Measurements from ENCODE around the gene SFRP4.

Gene SFRP4

DNA sequence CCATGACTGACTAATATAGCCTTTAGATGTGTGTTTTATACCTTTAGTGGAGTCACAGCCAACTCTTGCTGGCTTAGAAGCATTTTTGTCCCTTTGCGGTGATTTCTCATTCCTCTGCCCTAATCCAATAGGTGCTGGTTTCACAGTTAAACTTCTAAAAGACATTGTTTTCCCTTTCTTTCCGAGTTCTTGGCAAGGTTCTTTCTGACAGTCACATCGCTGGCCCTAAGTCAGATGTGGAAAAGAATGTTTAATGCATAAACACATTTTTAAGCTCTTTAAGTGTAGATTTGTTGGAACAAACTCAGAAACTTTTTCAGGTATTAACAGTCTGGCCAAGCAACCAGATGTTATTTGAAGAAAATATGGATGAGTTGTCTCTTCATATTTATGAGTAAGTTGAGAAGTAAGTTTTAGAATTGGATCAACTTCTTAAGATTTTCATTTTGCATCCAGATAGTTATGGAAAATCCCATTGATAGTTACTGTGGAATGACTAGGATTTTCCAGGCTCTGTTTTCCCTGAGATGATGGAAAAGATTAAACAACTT lies 7.9 kb upstream of the SFRP4 start:
- DNase-seq (ENCODE audit: low spot score): no peak

DNA sequence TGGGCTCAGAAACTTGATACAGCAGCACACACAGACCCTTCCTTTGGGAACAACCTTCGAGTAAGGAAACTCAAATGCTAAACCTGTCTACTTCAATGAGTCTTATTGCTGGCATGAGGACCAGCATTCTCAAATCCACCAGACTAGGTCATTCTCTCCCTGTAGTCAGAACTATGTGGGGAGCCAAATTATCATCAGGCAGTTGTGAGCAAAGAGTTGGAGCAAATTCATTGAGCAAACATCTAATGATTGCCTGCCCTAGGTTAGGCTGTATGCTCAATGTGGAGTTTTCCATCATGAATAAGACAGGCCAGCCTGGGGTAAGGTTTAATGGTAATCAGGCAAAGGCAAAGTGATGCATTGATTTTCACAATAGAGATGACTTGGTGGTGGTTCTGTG lies 7.4 kb upstream of the SFRP4 start:
- no peak for DNase-seq (ENCODE audit: low spot score)

DNA sequence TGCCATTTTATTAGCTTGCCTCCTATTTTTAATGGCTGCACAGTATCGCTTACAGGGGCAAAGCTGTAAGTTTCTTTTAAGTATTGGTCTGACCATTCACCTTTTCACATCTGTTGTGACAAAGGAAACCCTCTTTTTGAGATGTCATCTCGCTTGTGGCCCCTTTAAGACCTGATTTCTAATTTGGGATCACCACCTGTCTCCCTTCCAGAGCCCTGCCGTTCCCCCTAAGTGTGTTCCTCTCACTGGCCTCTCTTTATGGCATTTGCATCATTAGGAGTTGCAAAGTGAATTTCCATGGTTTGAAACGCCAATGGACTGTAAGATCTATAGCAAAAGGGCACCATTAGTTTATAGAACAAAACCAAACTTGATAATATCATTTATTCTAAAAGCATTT lies 5.3 kb upstream of the SFRP4 start:
- DNase-seq (ENCODE audit: low spot score): peak; percentile 15

DNA sequence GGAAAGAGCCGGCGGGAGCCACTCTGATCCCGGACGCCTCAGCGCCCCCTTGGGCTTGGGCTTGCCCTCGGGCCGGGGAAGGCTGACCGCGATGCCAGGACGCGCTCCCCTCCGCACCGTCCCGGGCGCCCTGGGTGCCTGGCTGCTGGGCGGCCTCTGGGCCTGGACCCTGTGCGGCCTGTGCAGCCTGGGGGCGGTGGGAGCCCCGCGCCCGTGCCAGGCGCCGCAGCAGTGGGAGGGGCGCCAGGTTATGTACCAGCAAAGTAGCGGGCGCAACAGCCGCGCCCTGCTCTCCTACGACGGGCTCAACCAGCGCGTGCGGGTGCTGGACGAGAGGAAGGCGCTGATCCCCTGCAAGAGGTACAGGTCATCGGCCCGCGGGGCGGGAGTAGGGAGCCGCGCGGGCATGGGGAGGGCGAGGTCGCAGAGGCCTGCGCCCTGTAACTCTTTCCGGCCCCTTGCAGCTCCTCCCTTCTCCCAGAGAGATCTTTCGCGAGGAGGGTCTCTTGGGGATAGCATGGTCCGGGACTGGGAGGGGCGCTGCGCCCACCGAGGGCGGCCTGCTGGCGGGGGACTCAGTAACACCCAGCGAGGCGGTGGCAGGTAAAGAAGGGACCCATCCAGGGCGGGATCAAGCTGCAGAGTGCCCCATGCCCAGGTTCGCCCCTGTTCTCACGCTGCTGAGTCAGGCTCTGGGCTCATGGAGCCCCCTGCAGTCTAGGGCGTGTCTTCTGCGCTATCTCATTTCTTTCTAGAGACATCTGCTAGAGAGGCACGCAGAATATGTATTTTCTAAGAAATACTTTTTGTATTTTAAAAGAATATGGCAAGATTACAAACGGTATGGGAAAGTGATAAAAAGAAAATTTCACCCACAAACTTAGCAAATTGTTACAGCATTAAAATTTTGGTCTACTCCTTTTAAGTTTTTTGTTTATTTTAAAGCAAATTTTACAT lies 4.5 kb upstream of the SFRP4 start:
- DNase-seq (ENCODE audit: low spot score): peak; percentile 61

DNA sequence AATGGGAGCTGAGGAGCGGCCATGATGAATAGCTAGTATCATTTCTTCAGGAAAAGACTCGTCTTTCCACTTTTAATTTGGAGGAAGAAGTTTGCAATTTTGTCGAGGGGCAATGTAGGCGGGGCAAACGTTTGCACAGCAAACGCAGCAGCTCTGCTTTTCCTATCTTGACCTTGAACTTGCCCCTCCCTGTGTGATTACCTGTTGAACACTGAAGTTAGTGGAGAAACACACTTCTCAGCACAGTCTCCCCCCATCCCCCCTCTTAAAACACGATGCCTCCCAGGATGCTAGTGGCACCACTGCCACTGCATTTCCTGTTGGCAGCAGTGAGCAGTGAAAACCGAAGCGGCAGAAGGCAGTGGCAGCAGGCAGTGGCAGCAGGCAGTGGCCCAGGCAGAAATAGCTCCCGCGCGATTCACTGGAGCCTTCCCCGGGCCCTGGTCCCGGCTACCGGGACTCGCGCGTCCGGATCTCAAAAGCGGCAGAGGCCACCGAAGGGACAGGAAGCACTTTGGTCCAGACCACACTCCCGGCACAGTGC lies 3.8 kb upstream of the SFRP4 start, which contains the start of gene EPDR1:
TSS of gene EPDR1 (plus strand) at position 336 of the 544 bp plus-strand sequence. CDS start 300 bp downstream, outside the sequence.
- no peak for DNase-seq (ENCODE audit: low spot score)

DNA sequence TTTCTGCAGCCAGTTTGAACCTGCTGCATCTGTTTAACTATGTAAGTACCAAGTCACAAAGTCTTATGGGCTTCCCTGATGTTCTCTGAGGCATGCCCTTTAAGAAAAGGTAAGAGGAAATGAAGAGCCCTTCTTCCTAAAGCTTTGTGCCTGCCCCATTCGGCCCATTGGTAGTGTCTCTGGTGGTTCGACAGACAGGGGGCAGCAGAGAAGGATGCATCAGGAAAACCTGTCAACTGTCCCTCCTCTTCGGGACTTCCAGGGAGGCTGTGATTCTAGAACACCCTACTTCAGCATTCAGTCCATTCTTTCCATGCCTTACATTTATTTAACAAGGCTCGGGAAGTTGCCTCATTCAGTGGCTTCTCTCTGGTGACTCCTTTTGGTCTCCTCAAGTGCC lies 1.9 kb upstream of the SFRP4 start:
- DNase-seq (ENCODE audit: low spot score): no peak

DNA sequence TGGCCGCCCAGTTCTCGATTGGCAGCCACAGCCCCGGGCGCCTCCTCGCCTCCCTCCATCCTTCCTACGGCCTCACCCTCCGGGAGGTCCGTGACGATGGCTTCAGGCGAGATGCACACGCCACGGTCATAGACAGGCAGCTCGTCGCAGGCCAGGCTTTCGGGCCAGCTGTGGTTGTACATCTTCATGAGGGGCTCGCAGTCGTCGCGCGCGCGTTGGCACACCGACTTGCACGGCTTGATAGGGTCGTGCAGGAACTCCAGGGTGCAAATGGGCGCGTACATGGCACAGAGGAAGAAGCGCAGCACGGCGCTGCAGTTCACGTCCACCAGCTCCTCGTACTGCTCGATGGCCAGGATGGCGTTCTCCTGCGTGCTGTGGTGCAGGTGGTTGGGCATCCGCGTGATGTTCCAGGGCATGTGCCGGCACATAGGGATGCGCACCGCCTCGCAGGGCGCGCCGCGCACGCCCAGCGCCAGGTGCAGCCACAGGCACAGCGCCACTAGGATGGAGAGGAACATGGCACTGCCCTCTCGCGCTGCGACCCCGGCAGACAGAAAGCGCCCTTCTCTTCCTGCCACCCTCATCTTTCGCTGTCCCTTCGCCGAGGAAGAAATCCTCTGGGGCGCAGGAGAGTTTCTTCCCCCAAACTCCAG lies 472 bp downstream of the SFRP4 start:
- DNase-seq (ENCODE audit: low spot score): no peak

DNA sequence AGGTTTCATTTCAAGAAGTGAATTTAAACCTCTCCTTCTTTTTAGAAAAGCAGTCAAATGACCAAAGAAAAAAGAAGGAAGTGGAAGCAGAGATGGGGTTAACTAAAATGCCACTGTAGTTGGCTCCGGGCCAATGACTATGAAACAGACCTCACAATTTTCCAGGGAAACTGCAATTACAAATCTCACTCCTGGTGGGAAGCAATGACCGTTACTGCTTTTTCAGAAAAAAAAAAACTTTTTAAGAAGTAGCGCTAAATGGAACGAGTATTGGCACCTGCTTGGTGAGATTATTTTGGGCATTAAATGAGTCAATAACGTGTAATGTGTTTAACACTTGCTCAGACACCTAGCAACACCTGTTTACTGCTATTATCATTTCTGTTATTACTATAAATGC lies 1.2 kb downstream of the SFRP4 start:
- no peak for DNase-seq (ENCODE audit: low spot score)

DNA sequence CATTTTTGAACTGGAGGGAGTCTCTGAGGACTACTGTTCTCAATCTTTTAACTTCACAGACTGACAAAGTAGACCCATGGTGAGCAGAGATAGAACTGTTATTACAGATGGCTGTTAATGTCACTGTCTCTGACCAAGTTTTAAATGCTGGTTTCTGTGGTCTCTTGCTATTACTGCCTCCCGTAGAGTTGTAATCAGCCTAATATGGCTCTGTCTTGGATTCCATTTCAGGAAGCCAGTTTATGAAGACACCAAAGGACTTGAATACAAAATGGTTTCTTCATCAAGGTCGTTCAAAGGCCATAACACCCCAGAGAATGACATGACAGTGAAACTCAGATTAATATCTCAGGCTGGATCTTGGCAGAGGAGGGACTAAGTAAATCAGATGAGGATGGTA lies 3.9 kb downstream of the SFRP4 start:
- no peak for DNase-seq (ENCODE audit: low spot score)

DNA sequence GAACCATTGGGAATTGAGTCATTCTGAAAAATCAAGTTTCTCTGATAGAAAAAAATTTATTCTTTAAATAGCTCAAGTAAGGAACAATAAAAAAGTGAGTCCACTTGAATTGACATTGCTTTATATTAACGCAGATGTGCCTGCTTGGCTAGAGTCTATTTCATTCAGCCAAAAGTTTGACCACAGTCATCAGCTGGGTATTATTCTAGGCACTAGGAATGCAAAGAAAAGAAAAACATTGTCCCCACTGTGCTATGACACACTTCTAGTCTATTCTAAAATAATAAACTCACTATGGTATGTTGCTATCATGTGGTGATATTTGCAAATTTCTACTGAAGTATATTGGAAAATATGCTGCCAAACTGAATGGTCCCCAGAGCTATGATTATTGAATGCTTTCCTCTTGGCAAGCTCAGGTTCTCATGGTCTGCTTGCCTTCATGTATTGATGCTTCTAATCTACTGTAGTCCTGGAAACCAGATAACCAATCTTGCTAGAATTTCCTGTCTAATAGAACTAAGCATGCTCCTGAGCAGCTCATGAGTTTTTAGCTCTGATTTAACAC lies 8.3 kb downstream of the SFRP4 start:
- no peak for DNase-seq (ENCODE audit: low spot score)

DNA sequence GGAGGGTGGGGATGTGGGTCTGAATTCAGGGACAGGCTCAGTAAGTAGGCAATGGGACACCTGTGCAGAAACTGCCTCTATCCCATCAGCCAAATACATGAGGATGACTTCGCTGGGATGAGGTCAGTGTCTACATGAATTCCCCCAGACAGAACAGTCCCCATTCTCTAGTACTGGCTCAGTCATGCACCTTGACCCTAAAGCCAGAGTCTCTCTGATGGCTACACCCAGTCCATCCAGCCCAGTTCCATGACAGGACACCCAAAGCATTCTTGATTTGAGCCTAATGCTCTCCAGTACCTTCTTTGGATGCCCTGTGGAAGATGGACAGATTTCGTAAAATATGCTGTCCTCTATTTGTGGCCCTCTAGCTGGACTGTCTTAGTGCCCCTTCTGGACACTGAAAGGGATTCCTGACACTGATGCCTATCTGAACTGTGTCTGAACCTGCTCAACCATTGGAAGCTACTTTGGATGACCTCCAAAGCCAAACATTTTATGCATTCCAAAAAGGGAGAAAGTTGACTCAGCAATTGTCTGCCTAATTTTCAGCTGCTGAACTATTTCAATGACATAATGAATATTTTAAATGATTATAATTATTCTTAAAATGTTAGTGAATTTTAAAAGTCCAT lies 14.6 kb downstream of the SFRP4 start:
- no peak for DNase-seq (ENCODE audit: low spot score)

DNA sequence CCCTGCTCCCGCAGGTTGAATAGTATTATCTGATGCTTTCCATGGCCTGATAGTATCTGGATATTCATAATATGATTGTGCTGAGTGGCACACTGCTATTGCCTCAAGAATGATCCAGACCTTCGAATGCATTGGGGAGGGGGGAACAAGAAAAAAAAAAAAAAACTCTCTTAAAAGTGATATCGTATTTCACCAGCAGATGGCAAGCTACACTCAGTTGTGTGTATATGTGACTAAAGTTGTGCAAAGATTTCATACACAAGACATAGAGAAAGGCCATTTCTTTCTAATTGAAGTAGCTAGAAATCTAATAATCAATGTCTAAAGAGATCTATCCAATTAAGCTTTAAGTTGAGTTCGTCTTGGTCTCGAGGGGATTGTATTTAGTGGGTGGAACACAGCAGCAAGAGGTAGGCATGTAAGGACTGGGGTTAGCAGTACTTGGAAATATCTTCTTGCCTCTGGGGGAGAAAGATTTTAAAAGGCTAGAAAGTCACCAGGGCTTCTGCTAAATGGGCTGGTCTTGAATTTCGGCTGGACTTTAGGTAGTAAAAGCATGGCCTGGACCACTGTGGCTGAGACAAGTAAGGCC lies 15.3 kb downstream of the SFRP4 start:
- peak; percentile 10 for DNase-seq (ENCODE audit: low spot score)

DNA sequence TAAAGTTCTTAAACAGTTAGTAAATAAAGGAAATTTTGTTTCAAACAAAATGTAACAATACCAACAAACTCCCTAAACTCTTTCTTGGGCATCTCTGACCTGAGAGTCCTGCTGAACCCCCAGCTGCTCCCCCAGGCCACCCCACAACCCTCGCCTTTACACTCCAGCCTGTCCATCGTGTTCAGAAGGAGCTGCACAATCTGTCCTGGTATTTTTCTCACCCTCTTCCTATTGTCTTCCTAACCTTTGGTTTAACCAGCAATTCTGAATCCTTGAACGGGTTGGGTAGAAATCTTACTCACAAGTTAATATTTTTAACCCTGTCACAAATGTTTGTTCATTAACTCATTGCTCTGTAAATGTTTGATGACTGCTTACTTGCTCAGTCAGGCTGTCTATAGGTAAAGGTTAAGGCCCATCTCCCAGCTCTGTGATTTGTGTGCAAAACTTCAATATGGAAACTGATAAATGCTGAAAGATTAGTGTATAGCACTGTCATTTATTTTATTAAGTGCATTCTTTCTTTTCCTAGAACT lies 16.8 kb downstream of the SFRP4 start:
- DNase-seq (ENCODE audit: low spot score): no peak

DNA sequence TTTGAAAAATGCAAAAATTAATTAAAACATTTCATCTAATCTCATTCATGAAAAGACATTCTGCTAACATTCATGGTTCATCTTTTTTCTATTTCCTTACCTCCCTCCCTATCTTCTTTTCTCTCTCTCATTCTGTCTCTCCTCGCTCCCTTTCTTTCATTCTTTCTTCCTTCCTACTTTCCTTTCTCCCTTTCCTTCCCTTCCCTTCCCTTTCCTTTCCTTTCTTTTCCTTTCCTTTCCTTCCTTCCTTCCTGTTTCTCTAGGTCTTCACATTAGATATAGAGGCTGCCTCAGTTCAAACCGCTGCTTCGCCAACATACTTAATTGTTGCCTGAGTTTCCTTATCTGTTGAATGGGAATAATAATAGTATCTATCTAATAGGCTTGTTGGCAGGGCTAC lies 21.9 kb downstream of the SFRP4 start:
- DNase-seq (ENCODE audit: low spot score): no peak

DNA sequence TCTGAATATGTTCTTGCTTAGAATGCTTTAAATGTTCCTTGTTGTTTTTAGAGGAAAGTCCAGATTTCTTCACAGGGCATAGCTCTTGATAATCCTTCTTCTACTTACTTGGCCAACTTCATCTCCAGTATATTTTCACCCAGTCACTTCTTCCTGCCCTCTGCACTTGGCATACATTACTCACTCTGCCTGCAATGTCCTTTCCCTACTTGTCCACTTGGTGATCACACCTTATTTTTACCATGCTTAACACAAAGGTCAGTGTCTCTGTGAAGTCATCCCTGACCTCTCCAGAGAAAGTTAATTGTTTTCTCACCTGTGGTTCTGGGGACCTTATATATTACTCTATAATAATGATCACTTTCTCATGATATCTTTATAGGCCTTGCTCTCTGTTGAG lies 23.3 kb downstream of the SFRP4 start:
- no peak for DNase-seq (ENCODE audit: low spot score)

DNA sequence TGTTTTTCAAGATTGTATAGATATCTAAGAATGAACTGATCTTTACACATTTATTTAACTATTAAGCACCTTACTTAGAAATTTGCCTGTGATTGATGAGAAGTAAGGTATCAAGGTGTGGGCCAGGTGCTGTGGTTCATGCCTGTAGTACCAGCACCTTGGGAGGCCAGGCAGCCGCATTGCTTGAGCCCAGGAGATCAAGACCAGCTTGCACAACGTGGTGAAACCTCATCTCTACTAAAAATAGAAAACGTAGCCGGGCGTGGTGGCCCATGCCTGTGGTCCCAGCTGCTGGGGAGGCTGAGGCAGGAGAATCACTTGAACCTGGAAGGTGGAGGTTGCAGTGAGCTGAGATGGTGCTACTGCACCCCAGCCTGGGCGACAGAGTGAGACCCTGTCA lies 34.5 kb downstream of the SFRP4 start:
- no peak for DNase-seq (ENCODE audit: low spot score)

All from hematopoietic multipotent progenitor cell treated with erythropoietin and hydrocortisone succinate and interleukin-3 and kit ligand, for 17 days (in vitro differentiated cells).